ENCODE results near the gene IL4I1. TPM values are rescaled to one million over a fixed set of nuclear protein-coding genes. Genes with fewer than 3 reads are reported as not detected.
"Not testable (repeated sequence)": the region's sequence is repeated elsewhere in the genome, so short reads cannot be mapped to it uniquely, and the experiment has no call there.

IL4I1 gene
- total RNA-seq, 2 experiments from 2014 or later = 3.7 to 4.2 TPM

- Mint-ChIP-seq H3K9me3 (no peaks in the 10 kb centered on the region), H3K27me3 (peaks cover 5% of the 10 kb centered on the region), H3K36me3 (ENCODE audit: low read depth) (peaks cover 38% of the 10 kb centered on the region), H3K4me3 (no peak overlapping the region), H3K27ac (peak overlapping the region; percentile 34), H3K4me1 (peaks cover 50% of the 10 kb centered on the region)
- POLR2A ChIA-PET = no interaction called here
- CTCF ChIA-PET = no interaction called here
- DNase-seq = no peak
Observed at GRCh38 chr19:49931293-49932040, 34.8 kb upstream of the IL4I1 start.

DNA sequence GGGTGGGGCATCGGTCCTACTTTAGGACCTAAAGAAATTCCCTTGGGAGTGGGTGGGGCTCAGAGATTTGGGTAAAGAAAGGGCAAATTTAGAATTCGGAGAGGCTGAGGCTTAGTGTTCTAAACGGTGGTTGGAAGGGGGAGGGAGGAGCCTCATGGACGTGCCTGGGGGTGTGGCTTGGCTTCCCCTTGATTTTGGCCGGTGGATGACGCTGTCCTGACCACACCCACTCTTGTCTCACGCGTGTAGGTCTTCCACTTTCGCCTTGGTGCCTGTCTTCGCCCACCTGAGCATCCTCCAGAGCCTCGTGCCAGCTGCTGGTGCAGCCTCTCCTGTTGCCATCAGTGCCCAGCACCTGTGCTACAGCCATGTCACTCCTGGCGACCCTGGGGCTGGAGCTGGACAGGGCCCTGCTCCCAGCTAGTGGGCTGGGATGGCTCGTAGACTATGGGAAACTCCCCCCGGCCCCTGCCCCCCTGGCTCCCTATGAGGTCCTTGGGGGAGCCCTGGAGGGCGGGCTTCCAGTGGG, 33.9 kb upstream of the IL4I1 start:
- Mint-ChIP-seq H3K27me3 (no peaks in the 10 kb centered on the region), H3K4me3 (peak overlapping the region; percentile 93), H3K9me3 (no peaks in the 10 kb centered on the region), H3K27ac (no peak overlapping the region), H3K36me3 (ENCODE audit: low read depth) (peaks cover 41% of the 10 kb centered on the region), H3K4me1 (peaks cover 54% of the 10 kb centered on the region)
- POLR2A ChIA-PET = no interaction called here
- CTCF ChIA-PET = interaction anchor here (1.0 to 2.6 kb wide), 2 partner anchors 18 to 40 kb away, joined by 3 to 8 read pairs; no protein-coding TSS in a partner anchor
- peak; percentile 13 for DNase-seq

DNA sequence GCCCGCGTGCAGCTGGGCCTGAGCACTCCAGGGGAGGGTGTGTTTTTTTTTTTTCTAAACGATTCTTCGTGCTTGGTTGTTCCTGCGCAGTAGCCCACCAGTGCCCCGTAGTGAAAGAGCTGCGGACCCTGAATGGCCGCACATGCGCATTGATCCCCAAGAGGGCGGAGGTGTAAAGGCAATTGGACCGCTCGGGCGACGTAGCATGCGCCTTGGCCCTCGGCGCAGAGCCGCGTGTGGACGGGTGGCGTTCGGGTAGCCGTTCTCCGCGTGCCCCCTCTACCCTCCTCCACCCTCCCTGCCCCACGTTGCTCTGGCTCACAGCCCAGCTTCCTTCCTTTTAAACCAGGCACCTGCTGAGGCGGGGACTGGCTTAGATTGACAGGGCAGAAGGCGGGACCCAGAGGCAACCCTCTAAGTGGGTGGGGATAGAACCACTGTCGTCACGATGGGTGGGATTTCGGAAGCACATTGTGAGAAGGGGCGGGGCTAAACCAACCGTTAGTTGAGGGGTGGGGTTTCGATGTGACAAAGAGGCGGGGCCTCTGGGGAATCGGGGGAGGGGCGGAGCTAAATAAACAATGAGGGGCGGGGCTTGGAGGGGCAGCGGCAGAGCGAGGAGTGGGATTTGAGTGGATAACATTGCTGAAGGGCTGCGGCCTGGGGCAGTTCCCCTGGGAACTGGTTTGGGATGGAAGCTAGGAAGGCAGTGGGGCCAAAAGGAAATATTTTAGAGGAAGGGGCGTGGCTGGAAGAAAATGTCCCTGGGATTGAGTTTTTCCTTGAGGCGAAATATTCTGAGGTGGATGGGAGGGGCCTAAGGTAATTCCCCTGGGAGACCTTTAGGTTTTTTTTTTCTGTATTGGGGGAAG, 33.2 kb upstream of the IL4I1 start:
- CTCF ChIA-PET = interaction anchor here (1.0 to 2.6 kb wide), 5 partner anchors 8 to 58 kb away, joined by 3 to 8 read pairs (median 6); no protein-coding TSS in a partner anchor
- peaks cover 59% of the 10 kb centered on the region for H3K4me1 Mint-ChIP-seq

DNA sequence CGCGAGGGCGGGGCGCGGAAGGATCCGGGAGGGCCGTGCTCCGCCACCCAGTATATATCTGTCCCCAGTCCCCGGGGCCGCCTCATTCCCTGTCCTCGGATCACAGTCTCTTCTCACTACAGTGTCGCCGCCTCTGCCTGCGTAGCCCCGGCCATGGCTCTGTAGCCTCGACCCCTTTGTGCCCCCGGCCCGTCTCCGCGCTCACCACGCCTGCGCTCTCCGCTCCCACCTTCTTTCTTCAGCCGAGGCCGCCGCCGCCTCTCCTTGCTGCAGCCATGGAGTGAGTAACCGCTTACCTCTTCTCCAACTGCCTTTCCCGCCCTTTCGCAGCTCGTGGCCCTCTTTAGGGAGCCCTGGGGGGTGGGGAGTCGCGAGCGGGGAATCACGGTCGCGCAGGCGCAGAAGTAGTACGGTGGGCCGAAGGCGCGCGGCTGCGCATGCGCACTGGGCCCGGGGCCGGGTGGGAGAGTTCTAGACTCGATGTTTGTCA, 32.5 kb upstream of the IL4I1 start, which contains the start of the genes ATF5 and NUP62:
Gene ATF5 (plus strand): TSS at position 85 of the 490 bp plus-strand sequence. CDS start 1,646 bp downstream, outside the sequence.
Gene NUP62 (minus strand): TSS at position 384 of the 490 bp plus-strand sequence. CDS start 19,697 bp downstream, outside the sequence.
- Mint-ChIP-seq H3K4me3 (peak within 1 kb of the TSS; percentile 93), H3K9me3 (no peaks in the 10 kb centered on the region), H3K4me1 (peaks cover 64% of the 10 kb centered on the region), H3K27me3 (no peaks in the 10 kb centered on the region), H3K36me3 (ENCODE audit: low read depth) (peaks cover 50% of the 10 kb centered on the region), H3K27ac (peak within 1 kb of the TSS; percentile 99)
- POLR2A ChIA-PET = interaction anchor here (0.6 to 2.0 kb wide), 2 partner anchors 32 to 79 kb away, joined by 3 to 4 read pairs; partner anchors contain the start of gene PTOV1
- CTCF ChIA-PET = interaction anchor here (1.1 to 2.6 kb wide), 5 partner anchors 8 to 59 kb away, joined by 3 to 8 read pairs (median 6); no protein-coding TSS in a partner anchor
- peak; percentile 92 for DNase-seq

More for the DNA sequence above, 33.2 kb upstream of the IL4I1 start:
- no peaks in the 10 kb centered on the region for H3K27me3 Mint-ChIP-seq
- DNase-seq = peak; percentile 96
- H3K36me3 Mint-ChIP-seq (ENCODE audit: low read depth) = peaks cover 44% of the 10 kb centered on the region
- H3K27ac Mint-ChIP-seq = peak overlapping the region; percentile 99
- H3K9me3 Mint-ChIP-seq = no peaks in the 10 kb centered on the region
- peak overlapping the region; percentile 93 for H3K4me3 Mint-ChIP-seq
- POLR2A ChIA-PET = interaction anchor here (0.6 to 2.0 kb wide), 3 partner anchors 32 to 974 kb away, joined by 3 to 4 read pairs (median 3); partner anchors contain the start of gene PTOV1

DNA sequence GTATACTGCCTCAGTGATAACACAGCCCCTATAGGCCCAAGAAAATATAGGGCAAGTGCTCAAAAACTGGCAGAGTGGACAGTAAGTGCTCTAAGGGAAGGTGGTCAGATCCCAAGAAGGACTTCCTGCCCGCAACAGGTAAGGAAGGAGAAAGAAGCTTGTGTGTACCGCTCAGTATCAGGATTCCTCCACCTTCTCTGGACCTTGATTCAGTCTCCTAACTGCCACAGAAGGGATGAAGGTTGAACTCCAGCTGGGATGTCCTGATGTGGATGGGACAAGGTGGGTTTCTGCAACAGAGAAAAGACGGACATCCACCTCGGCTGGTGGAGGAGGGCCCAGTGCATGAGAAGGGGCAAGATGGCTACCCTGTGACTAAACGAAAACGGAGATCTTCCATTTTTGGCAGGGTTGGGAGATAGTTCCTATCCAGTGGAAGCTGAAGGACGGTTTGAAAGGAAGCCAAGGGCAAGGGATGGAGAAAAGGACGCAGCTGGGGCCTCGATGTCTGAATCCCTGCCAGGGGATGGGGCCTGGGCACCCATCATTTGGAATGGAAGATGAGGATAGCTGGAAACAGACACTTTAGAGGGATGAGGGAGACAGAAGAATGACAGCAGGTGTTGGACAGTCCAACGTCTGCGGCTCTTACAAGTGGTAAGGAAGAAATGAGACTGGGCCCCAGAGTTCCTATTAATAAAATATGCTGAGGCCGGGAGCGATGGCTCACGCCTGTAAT, 31.0 kb upstream of the IL4I1 start:
- POLR2A ChIA-PET = interaction anchor here (0.8 kb wide), 1 partner anchor 16 kb away, joined by 3 read pairs; no protein-coding TSS in a partner anchor
- Mint-ChIP-seq H3K36me3 (ENCODE audit: low read depth) (peaks cover 54% of the 10 kb centered on the region), H3K4me3 (peak overlapping the region; percentile 93), H3K27ac (peak overlapping the region; percentile 75), H3K4me1 (peaks cover 58% of the 10 kb centered on the region), H3K9me3 (no peaks in the 10 kb centered on the region), H3K27me3 (no peaks in the 10 kb centered on the region)
- CTCF ChIA-PET = interaction anchor here (1.0 to 2.6 kb wide), 7 partner anchors 8 to 255 kb away, joined by 3 to 9 read pairs (median 6); partner anchors contain the start of gene AKT1S1
- DNase-seq = no peak

GRCh38 chr19:49926515-49926914, 29.8 kb upstream of the IL4I1 start:
- CTCF ChIA-PET = interaction anchor here (1.9 kb wide), 1 partner anchor 9 kb away, joined by 9 read pairs; no protein-coding TSS in a partner anchor

DNA sequence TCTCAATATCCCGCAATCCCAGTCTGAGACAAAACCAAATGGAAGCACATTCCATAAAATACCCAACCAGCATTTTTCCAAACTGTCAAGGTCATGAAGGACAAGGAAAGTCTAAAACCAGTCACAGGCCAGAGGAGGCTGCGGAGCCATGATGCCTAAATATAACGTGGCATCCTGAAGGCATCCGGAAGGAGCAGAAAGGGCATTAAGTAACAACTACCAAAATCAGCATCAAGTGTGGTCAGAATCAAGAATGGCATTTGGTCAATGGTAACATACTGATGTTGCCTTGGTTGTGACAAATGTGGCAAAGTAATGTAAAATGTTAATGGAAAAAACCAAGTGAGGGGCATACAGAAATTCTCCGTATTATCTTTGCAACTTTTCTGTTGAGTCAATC, 28.8 kb upstream of the IL4I1 start:
- Mint-ChIP-seq H3K9me3 (no peaks in the 10 kb centered on the region), H3K27ac (no peak overlapping the region), H3K4me1 (peaks cover 56% of the 10 kb centered on the region), H3K36me3 (ENCODE audit: low read depth) (peaks cover 61% of the 10 kb centered on the region), H3K27me3 (no peaks in the 10 kb centered on the region), H3K4me3 (no peak overlapping the region)
- ChIA-PET CTCF (no interaction called here), POLR2A (no interaction called here)
- DNase-seq = no peak

More at GRCh38 chr19:49926515-49926914, 29.8 kb upstream of the IL4I1 start:
- H3K27ac Mint-ChIP-seq = no peak overlapping the region
- no peaks in the 10 kb centered on the region for H3K9me3 Mint-ChIP-seq
- H3K27me3 Mint-ChIP-seq = no peaks in the 10 kb centered on the region
- H3K4me3 Mint-ChIP-seq = no peak overlapping the region
- no peak for DNase-seq
- peaks cover 55% of the 10 kb centered on the region for H3K36me3 Mint-ChIP-seq (ENCODE audit: low read depth)
- POLR2A ChIA-PET = no interaction called here
- H3K4me1 Mint-ChIP-seq = peaks cover 56% of the 10 kb centered on the region

- H3K9me3 Mint-ChIP-seq, DNase-seq, H3K27me3 Mint-ChIP-seq, POLR2A ChIA-PET, H3K4me3 Mint-ChIP-seq, H3K27ac Mint-ChIP-seq: not testable (repeated sequence)
- CTCF ChIA-PET = interaction anchor here (0.6 to 1.1 kb wide), 2 partner anchors 17 to 18 kb away, joined by 3 read pairs; no protein-coding TSS in a partner anchor
- peaks cover 58% of the 10 kb centered on the region for H3K36me3 Mint-ChIP-seq (ENCODE audit: low read depth)
- H3K4me1 Mint-ChIP-seq = peaks cover 50% of the 10 kb centered on the region
Observed at GRCh38 chr19:49924881-49925210, 28.2 kb upstream of the IL4I1 start.

DNA sequence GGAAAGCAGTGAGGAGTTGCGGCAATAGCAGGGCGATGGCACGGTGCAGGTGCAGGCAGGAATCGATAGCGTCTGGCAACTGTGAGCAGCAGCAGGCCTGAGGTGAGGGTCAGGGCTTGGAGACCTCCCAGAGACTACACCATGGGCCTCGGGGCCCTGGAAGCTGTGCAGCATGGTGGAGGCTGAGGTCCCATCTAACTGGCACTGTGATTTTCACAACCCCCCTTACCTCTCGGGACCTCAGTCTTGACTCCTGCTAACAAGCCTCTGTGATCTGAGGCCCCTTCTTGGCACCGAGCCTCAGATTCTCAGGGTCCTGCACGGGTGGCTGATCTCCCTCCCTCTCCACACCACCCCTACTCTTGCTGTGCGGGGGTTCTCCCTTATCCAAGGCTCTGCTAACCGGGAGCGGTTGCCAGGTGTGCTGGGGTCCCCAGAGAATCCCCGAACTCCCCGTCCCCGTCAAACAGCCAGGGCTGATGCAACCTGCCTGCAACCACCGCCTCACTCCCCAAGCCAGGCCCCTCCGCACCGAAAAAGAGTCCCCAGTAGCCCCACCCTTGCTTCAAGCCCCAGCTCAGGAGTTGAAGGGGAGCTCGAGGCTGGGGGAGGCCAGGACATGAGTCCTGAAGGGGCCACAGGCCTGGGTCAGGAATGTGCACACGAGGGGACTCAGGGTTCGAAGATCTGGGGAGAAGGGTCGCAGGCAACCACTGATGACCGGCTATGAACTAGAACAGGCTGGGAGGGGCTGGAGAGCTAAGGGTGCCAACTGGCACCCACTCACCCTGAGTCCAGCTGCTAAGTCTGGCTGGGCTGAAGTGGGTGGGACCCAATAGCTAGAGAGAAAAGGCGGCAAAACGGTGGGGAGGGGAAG, 27.6 kb upstream of the IL4I1 start:
- Mint-ChIP-seq H3K27ac (no peak overlapping the region), H3K9me3 (no peaks in the 10 kb centered on the region), H3K4me1 (peaks cover 51% of the 10 kb centered on the region), H3K36me3 (ENCODE audit: low read depth) (peaks cover 59% of the 10 kb centered on the region), H3K27me3 (no peaks in the 10 kb centered on the region), H3K4me3 (no peak overlapping the region)
- POLR2A ChIA-PET = no interaction called here
- CTCF ChIA-PET = interaction anchor here (0.6 to 1.1 kb wide), 2 partner anchors 16 to 17 kb away, joined by 3 read pairs; no protein-coding TSS in a partner anchor
- no peak for DNase-seq

GRCh38 chr19:49923055-49924003, 26.6 kb upstream of the IL4I1 start:
- Mint-ChIP-seq H3K4me3 (no peak overlapping the region), H3K27ac (no peak overlapping the region), H3K9me3 (no peaks in the 10 kb centered on the region), H3K27me3 (no peaks in the 10 kb centered on the region), H3K36me3 (ENCODE audit: low read depth) (peaks cover 53% of the 10 kb centered on the region), H3K4me1 (peaks cover 48% of the 10 kb centered on the region)
- ChIA-PET CTCF (interaction anchor here (0.6 kb wide), 1 partner anchor 445 kb away, joined by 3 read pairs; no protein-coding TSS in a partner anchor), POLR2A (no interaction called here)
- DNase-seq = no peak

Measured in activated CD4-positive, alpha-beta T cell treated with anti-CD3 and anti-CD28 coated beads, Interleukin-2, amount 10 ng/mL, durations not matched to agents 7 days and 5 days (primary cell).